WERI-Rb-1 (cell line): Measurements from ENCODE around the gene C14orf39.

Source experiments
- DNase-seq: peaks from one replicate; pipeline ENCODE4 v3.0.0-alpha.2; 2020
- H3K27ac ChIP-seq: fragments of 250-450 bp; sonication (Bioruptor Pico); 2 replicates; pipeline ENCODE4 v1.5.1; 2020; ENCODE audit warnings: mild to moderate bottlenecking, moderate library complexity
- H3K27me3 ChIP-seq: fragments of 250-450 bp; sonication (Bioruptor Pico); 2 replicates; pipeline ENCODE4 v1.5.1; 2021; ENCODE audit warnings: mild to moderate bottlenecking, low read depth, moderate library complexity; ENCODE audit not compliant: insufficient read depth, severe bottlenecking
- H3K36me3 ChIP-seq: fragments of 250-450 bp; sonication (Bioruptor Pico); 2 replicates; pipeline ENCODE4 v1.5.1; 2020; ENCODE audit warnings: mild to moderate bottlenecking, moderate library complexity
- H3K4me3 ChIP-seq: 2 replicates; pipeline ENCODE4 v1.5.1; 2011; ENCODE audit warnings: low read depth, mild to moderate bottlenecking, control low read depth, low read length
- H3K9me3 ChIP-seq: fragments of 250-450 bp; sonication (Bioruptor Pico); 2 replicates; pipeline ENCODE4 v1.5.1; 2021; ENCODE audit warnings: mild to moderate bottlenecking, moderate library complexity; ENCODE audit not compliant: severe bottlenecking
- TF ChIP-seq, protein P1 (sequence below): IDR thresholded peaks from 2 replicates; pipeline ENCODE4 v1.5.1; 2011; ENCODE audit warnings: low read depth, mild to moderate bottlenecking, control low read depth, inconsistent platforms, low read length

Gene C14orf39

DNA sequence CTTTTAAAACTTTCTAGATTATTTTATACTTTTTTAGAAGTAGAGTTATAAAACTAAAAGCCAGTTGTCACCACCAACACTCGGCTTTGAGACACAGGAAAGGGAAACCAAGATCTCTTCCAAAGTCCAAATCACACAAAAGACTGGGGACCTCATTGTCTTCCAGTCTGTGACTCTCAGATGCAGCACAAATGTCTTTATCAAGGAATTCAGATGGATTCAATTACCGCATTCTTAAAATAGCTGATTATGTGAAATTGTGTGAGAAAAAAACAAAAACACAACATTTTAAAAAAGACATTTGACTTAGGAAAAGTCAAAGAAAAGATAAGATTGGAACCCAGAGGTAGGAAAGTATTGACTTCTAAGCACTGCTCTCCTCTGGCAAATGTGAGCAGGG lies 19.6 kb upstream of the C14orf39 start:
- peaks cover 2% of the 10 kb centered on the region for H3K9me3 ChIP-seq
- no peak overlapping the region for H3K4me3 ChIP-seq
- TF ChIP-seq, protein P1, sequence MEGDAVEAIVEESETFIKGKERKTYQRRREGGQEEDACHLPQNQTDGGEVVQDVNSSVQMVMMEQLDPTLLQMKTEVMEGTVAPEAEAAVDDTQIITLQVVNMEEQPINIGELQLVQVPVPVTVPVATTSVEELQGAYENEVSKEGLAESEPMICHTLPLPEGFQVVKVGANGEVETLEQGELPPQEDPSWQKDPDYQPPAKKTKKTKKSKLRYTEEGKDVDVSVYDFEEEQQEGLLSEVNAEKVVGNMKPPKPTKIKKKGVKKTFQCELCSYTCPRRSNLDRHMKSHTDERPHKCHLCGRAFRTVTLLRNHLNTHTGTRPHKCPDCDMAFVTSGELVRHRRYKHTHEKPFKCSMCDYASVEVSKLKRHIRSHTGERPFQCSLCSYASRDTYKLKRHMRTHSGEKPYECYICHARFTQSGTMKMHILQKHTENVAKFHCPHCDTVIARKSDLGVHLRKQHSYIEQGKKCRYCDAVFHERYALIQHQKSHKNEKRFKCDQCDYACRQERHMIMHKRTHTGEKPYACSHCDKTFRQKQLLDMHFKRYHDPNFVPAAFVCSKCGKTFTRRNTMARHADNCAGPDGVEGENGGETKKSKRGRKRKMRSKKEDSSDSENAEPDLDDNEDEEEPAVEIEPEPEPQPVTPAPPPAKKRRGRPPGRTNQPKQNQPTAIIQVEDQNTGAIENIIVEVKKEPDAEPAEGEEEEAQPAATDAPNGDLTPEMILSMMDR: no peak
- no peak for DNase-seq
- H3K27ac ChIP-seq: no peak overlapping the region
- H3K36me3 ChIP-seq: no peaks in the 10 kb centered on the region
- no peaks in the 10 kb centered on the region for H3K27me3 ChIP-seq

DNA sequence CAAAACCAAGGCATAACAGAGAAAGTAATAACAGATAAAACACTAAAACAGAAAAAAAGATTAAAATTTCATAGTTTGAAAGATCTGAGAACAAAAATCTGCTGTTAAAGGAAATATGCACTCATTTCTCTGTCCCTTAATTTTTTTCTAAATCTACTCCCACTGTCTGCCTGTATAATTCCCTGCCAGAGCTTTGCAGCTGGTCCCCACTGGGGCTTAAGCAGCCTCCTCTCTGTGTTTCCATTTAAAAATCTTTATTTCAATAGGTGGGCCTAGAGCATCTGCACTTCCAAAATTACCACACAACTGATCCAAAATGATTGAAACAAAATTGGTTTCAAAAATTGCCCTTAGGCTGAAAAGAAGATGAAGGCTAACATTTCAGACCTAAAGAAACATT lies 16.7 kb upstream of the C14orf39 start:
- Histone ChIP-seq H3K27ac (no peak overlapping the region), H3K4me3 (no peak overlapping the region), H3K36me3 (no peaks in the 10 kb centered on the region), H3K27me3 (no peaks in the 10 kb centered on the region), H3K9me3 (no peaks in the 10 kb centered on the region)
- DNase-seq: no peak
- TF ChIP-seq, protein P1: no peak

DNA sequence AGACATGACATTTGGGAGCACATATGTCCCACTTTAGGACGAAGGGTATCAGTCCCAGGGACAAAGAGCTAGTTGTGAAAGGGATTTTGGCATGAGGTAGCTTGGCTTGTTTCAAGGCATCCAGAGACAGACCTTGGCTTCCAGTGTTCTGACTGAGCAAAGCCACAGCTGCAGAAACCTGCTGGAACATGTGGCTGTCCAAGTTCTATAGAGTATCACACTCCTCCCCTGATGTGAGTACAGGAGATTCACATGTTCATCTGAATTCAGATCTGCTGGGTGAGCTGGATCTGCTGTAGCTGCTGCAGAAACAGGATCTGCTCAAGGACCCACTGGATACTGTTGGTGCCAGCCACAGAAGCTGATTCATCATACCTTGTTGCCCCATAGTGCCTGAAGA lies 10.1 kb upstream of the C14orf39 start:
- no peak for DNase-seq
- H3K27ac ChIP-seq: no peak overlapping the region
- H3K4me3 ChIP-seq: no peak overlapping the region
- TF ChIP-seq, protein P1: no peak
- no peaks in the 10 kb centered on the region for H3K9me3 ChIP-seq
- H3K36me3 ChIP-seq: no peaks in the 10 kb centered on the region
- H3K27me3 ChIP-seq: no peaks in the 10 kb centered on the region

DNA sequence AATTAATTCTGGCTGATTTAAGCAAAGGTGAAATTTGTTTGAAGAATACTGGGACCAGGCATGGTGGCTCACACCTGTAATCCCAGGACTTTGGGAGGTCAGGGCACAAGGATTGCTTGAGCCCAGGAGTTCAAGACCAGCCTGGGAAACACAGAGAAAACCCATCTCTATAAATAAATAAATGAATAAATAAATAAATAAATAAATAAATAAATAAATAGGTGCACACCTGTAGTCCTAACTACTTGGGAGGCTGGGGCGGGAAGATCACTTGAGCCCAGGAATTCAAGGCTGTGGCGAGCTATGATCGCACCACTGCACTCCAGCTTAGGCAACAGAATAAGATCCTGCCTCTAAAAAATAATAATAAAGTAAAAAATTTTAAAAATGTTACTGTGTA lies 4.4 kb upstream of the C14orf39 start:
- TF ChIP-seq, protein P1: no peak
- no peaks in the 10 kb centered on the region for H3K27me3 ChIP-seq
- H3K27ac ChIP-seq: no peak overlapping the region
- H3K36me3 ChIP-seq: no peaks in the 10 kb centered on the region
- H3K9me3 ChIP-seq: no peaks in the 10 kb centered on the region
- DNase-seq: no peak
- H3K4me3 ChIP-seq: no peak overlapping the region

DNA sequence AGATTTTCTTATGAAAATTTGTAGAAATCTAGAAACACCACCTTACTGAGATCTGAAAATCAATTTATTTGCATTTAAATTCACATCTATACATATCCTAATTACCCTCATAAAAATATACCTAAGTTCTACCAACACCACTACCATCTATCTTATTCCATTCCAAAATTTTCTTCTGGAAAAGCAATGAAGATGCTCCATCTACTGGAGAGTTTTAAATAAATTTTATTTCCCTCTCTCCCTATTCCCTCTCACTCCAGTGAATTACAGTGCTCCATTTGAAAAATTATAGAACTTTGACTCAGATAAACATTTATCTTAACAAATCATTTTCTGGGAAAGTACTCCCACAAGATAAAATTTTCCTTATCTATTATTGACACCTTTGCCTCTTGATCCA lies 2.3 kb upstream of the C14orf39 start:
- H3K27ac ChIP-seq: no peak overlapping the region
- H3K27me3 ChIP-seq: no peaks in the 10 kb centered on the region
- H3K9me3 ChIP-seq: no peaks in the 10 kb centered on the region
- no peak for DNase-seq
- TF ChIP-seq, protein P1: no peak
- no peaks in the 10 kb centered on the region for H3K36me3 ChIP-seq
- H3K4me3 ChIP-seq: no peak overlapping the region

DNA sequence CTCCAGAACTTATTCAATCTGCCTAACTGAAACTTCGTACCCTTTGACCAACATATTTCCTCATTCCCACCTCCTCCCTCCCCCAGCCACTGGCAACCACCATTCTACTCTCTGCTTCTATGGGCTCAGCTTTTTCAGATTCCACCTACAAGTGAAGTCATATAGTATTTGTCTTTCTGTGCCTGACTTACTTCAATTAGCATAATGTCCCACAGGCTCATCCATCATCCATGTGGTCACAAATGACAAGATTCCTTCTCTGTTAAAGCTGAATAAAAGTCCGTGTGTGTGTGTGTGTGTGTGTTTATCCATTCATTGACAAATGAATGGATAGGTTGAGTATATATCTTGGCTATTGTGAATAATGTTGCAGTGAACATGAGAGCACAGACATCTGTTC lies 1.3 kb upstream of the C14orf39 start:
- Histone ChIP-seq H3K9me3 (no peaks in the 10 kb centered on the region), H3K4me3 (no peak overlapping the region), H3K27me3 (no peaks in the 10 kb centered on the region), H3K36me3 (no peaks in the 10 kb centered on the region), H3K27ac (no peak overlapping the region)
- TF ChIP-seq, protein P1: no peak
- no peak for DNase-seq
